Measurements from ENCODE around the gene CTCFL. TPM values are rescaled to one million over a fixed set of nuclear protein-coding genes. Genes with fewer than 3 reads are reported as not detected.

The CTCFL gene
- total and polyA plus RNA-seq, 4 donors, result 0.05 to 0.08 (median 0.08) TPM; not detected in 1

DNA sequence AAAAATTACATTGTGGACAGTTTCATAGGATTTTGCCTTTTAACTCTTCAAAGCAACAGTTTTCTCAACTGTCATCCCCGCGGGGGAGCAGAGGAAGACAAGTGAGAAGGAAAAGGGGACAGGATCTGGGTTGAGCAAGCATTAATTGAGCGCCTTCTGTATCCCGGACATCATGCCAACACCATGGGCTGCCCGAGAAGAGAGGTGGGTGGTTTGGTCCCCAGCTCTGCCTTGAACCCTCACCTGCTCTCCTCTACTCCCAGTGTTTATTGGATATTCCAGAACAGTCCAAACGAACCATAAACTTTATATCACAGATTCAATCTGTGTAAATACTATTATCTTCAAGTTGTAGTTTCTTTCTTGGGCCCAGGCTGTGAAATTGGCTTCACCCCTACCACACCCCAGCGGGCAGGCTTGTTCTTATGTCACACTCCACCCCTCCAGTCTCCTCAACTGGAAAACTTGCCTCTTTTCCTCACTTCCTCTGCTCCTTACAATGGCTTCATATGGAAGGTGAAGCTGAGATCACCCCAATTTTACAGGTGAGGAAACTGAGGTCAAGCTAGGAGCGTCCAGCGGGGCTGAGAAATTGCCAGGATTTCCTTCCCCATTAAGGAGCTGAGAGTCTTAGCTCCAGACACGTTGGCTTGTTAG, 42.0 kb upstream of the CTCFL start:
- no peak for DNase-seq (ENCODE audit: low spot score)
- H3K4me3 ChIP-seq (ENCODE audit: low read depth in 1 of 3, low read length in 3 of 3), result no peak overlapping the region
- peaks cover 2 to 45% (median 24%) of the 10 kb centered on the region in 4 donors for H3K4me1 ChIP-seq (ENCODE audit: control insufficient read depth in 4 of 4, insufficient read depth in 4 of 4, low read length in 3 of 4)
- peaks cover 0 to 5% (median 0%) of the 10 kb centered on the region in 4 donors for H3K36me3 ChIP-seq (ENCODE audit: control insufficient read depth in 4 of 4, insufficient read depth in 3 of 4, low read depth in 1 of 4, low read length in 3 of 4)
- TF ChIP-seq JUND (IDR thresholded peaks at IDR 0.05) (peak in 1 of 2 donors; percentile 58), RXRA (IDR thresholded peaks at IDR 0.05) (peak in 1 of 2 donors; percentile 63), NR2F2 (IDR thresholded peaks at IDR 0.05) (peak; percentile 5), ZBTB33 (IDR thresholded peaks at IDR 0.05) (peak; percentile 6), HNF4A (conservative IDR thresholded peaks at IDR 0.05) (peak in 1 of 2 donors; percentile 6), YY1 (IDR thresholded peaks at IDR 0.05) (peak; percentile 22), RAD21 (IDR thresholded peaks at IDR 0.05) (peak in 1 of 2 donors; percentile 10), FOXA2 (IDR thresholded peaks at IDR 0.05) (peak; percentile 47), ATF3 (IDR thresholded peaks at IDR 0.05) (no peak), GABPA (IDR thresholded peaks at IDR 0.05 in 1 of 2, conservative IDR thresholded peaks at IDR 0.05 in 1 of 2) (no peak), HNF4G (IDR thresholded peaks at IDR 0.05) (no peak), EGR1 (IDR thresholded peaks at IDR 0.05; ENCODE audit: low read depth in 2 of 2) (peak in 1 of 2 donors; percentile 11)
- H3K27ac ChIP-seq (ENCODE audit: low read depth in 1 of 2, low read length in 2 of 2), result peak overlapping the region; percentile 88 to 92
- H3K9ac ChIP-seq (ENCODE audit: low read depth in 1 of 2, low read length in 2 of 2), result peak overlapping the region in 1 of 2 donors; percentile 16
- WGBS, result 49% methylated on average over 10 of the region's 10 CpGs
- H3K27me3 ChIP-seq (ENCODE audit: control insufficient read depth in 4 of 4, insufficient read depth in 4 of 4, low read length in 3 of 4), result no peaks in the 10 kb centered on the region
- no peaks in the 10 kb centered on the region for H3K9me3 ChIP-seq (ENCODE audit: control insufficient read depth in 4 of 4, low read length in 3 of 4)

DNA sequence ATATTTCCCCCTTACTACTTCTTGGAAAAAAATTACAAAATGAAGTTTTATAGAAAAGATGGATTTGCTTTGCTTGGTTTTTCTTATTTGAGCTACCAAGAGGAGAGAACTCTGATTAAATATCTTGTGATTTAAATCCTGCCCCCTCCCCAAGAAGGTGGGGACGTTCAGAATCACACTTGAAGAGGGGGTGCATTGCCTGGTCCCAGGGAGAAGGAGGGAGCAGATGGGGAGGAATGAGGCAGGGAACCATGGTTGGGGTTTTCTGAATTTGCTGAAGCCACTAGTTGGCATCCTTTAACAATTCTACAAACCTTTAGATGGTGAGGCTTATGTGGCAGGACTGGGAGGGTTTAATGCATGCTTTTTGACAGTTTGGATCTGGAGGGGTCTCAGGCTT, 41.5 kb upstream of the CTCFL start:
- 12% methylated on average over 1 of the region's 1 CpG for WGBS
- TF ChIP-seq HNF4G (IDR thresholded peaks at IDR 0.05) (no peak), JUND (IDR thresholded peaks at IDR 0.05) (peak in 1 of 2 donors; percentile 36), FOXA1 (IDR thresholded peaks at IDR 0.05) (no peak), RXRA (IDR thresholded peaks at IDR 0.05) (no peak), MAX (IDR thresholded peaks at IDR 0.05) (no peak), RAD21 (IDR thresholded peaks at IDR 0.05) (peak in 1 of 2 donors; percentile 16), REST (IDR thresholded peaks at IDR 0.05) (no peak), NR2F2 (IDR thresholded peaks at IDR 0.05) (peak; percentile 5), YY1 (IDR thresholded peaks at IDR 0.05) (peak; percentile 49), HNF4A (conservative IDR thresholded peaks at IDR 0.05) (no peak), TAF1 (conservative IDR thresholded peaks at IDR 0.05) (no peak), FOXA2 (IDR thresholded peaks at IDR 0.05) (no peak), EGR1 (IDR thresholded peaks at IDR 0.05; ENCODE audit: low read depth in 2 of 2) (no peak), GABPA (IDR thresholded peaks at IDR 0.05 in 1 of 2, conservative IDR thresholded peaks at IDR 0.05 in 1 of 2) (no peak), SP1 (IDR thresholded peaks at IDR 0.05) (no peak)
- TF ChIP-seq, protein P1, sequence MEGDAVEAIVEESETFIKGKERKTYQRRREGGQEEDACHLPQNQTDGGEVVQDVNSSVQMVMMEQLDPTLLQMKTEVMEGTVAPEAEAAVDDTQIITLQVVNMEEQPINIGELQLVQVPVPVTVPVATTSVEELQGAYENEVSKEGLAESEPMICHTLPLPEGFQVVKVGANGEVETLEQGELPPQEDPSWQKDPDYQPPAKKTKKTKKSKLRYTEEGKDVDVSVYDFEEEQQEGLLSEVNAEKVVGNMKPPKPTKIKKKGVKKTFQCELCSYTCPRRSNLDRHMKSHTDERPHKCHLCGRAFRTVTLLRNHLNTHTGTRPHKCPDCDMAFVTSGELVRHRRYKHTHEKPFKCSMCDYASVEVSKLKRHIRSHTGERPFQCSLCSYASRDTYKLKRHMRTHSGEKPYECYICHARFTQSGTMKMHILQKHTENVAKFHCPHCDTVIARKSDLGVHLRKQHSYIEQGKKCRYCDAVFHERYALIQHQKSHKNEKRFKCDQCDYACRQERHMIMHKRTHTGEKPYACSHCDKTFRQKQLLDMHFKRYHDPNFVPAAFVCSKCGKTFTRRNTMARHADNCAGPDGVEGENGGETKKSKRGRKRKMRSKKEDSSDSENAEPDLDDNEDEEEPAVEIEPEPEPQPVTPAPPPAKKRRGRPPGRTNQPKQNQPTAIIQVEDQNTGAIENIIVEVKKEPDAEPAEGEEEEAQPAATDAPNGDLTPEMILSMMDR (IDR thresholded peaks at IDR 0.05; ENCODE audit: low read depth, low read length, missing input control), result no peak
- no peaks in the 10 kb centered on the region for H3K27me3 ChIP-seq (ENCODE audit: control insufficient read depth in 4 of 4, insufficient read depth in 4 of 4, low read length in 3 of 4)
- peak overlapping the region in 1 of 2 donors; percentile 86 for H3K9ac ChIP-seq (ENCODE audit: low read depth in 1 of 2, low read length in 2 of 2)
- peaks cover 0 to 5% (median 0%) of the 10 kb centered on the region in 4 donors for H3K36me3 ChIP-seq (ENCODE audit: control insufficient read depth in 4 of 4, insufficient read depth in 3 of 4, low read depth in 1 of 4, low read length in 3 of 4)
- peak overlapping the region; percentile 88 to 92 for H3K27ac ChIP-seq (ENCODE audit: low read depth in 1 of 2, low read length in 2 of 2)
- H3K4me3 ChIP-seq (ENCODE audit: low read depth in 1 of 3, low read length in 3 of 3), result no peak overlapping the region
- DNase-seq (ENCODE audit: low spot score), result no peak
- H3K9me3 ChIP-seq (ENCODE audit: control insufficient read depth in 4 of 4, low read length in 3 of 4), result no peaks in the 10 kb centered on the region
- peaks cover 2 to 45% (median 24%) of the 10 kb centered on the region in 4 donors for H3K4me1 ChIP-seq (ENCODE audit: control insufficient read depth in 4 of 4, insufficient read depth in 4 of 4, low read length in 3 of 4)

All from liver (tissue), 9 donors.